Measurements from ENCODE around the gene ABCC5.
"Not testable (repeated sequence)": the region's sequence is repeated elsewhere in the genome, so short reads cannot be mapped to it uniquely, and the experiment has no call there.

Gene ABCC5

GRCh38 chr3:184029443-184029842 is 11.8 kb upstream of the ABCC5 start (continued):
- no peak for TF ChIP-seq ZNF791 (tag by site-specific recombination; IDR thresholded peaks at IDR 0.05)
- TF ChIP-seq GLI4 (tag by site-specific recombination; IDR thresholded peaks at IDR 0.05): no peak
- no peak for TF ChIP-seq KLF8 (tag by site-specific recombination; IDR thresholded peaks at IDR 0.05)
- no peak for TF ChIP-seq ZNF394 (tag by site-specific recombination; IDR thresholded peaks at IDR 0.05; ENCODE audit: borderline replicate concordance)
- no peak for TF ChIP-seq ZBTB44 (tag by site-specific recombination; IDR thresholded peaks at IDR 0.05)
- no peak for TF ChIP-seq ZNF157 (tag by site-specific recombination; IDR thresholded peaks at IDR 0.05)
- TF ChIP-seq SETDB1 (IDR thresholded peaks at IDR 0.05; ENCODE audit: insufficient read length, low read length): no peak
- TF ChIP-seq ZNF785 (tag by site-specific recombination; IDR thresholded peaks at IDR 0.05): no peak
- TF ChIP-seq ZNF221 (tag by site-specific recombination; IDR thresholded peaks at IDR 0.05; ENCODE audit: borderline replicate concordance): no peak
- no peak for TF ChIP-seq ZNF169 (tag by site-specific recombination; IDR thresholded peaks at IDR 0.05)
- TF ChIP-seq REPIN1 (tag by site-specific recombination; IDR thresholded peaks at IDR 0.05; ENCODE audit: low read depth): no peak

- CTCF ChIA-PET: interaction anchor here (0.7 kb wide), 1 partner anchor 144 kb away, joined by 6 read pairs; the partner anchor contains the start of gene PARL
- POLR2A ChIA-PET; H3K36me3 ChIP-seq (ENCODE audit: control insufficient read depth in 2 of 2, insufficient read depth in 1 of 2, low read length in 2 of 2); H3K27ac ChIP-seq (ENCODE audit: extremely low read depth, low read depth, low read length); H3K4me3 ChIP-seq (ENCODE audit: low read depth, low read length); H3K9me3 ChIP-seq (ENCODE audit: control insufficient read depth, insufficient read depth, low read depth, low read length); H3K4me1 ChIP-seq (ENCODE audit: control insufficient read depth, insufficient read depth, low read length): not testable (repeated sequence)
- TF ChIP-seq ZNF146 (tag by site-specific recombination; IDR thresholded peaks at IDR 0.05): peak; percentile 63; the same call in 1 of the 2 replicates
Measured at GRCh38 chr3:184028275-184028890, 10.7 kb upstream of the ABCC5 start.

GRCh38 chr3:184025256-184025655 is 7.6 kb upstream of the ABCC5 start:
- POLR2A ChIA-PET; H3K4me1 ChIP-seq (ENCODE audit: control insufficient read depth, insufficient read depth, low read length); H3K36me3 ChIP-seq (ENCODE audit: control insufficient read depth in 2 of 2, insufficient read depth in 1 of 2, low read length in 2 of 2); H3K9me3 ChIP-seq (ENCODE audit: control insufficient read depth, insufficient read depth, low read depth, low read length); H3K27ac ChIP-seq (ENCODE audit: extremely low read depth, low read depth, low read length); CTCF ChIA-PET; H3K4me3 ChIP-seq (ENCODE audit: low read depth, low read length): not testable (repeated sequence)

DNA sequence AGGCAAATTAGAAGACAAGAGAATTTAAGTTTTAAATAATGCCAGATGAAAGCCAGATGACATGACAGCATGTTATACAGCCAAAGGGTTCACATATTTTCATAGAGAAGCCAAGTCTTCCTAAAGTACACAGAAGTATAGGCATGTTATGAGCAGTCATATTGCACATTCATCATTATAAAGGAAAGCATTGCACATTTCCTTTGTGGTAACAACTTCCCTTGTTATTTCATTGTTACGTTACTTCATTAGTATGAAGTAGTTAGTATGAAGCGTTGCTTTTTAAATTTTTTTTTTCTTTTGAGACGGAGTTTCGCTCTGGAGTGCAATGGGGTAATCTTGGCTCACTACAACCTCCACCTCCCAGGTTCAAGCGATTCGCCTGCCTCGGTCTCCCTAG is 4.6 kb upstream of the ABCC5 start:
- ChIA-PET CTCF (interaction anchor here (0.6 kb wide), 2 partner anchors 115 to 127 kb away, joined by 3 read pairs; no protein-coding TSS in a partner anchor), POLR2A (no interaction called here)
- no peak for TF ChIP-seq ZNF2 (tag by site-specific recombination; IDR thresholded peaks at IDR 0.05)
- TF ChIP-seq ZSCAN16 (tag by site-specific recombination; IDR thresholded peaks at IDR 0.05): no peak
- TF ChIP-seq ZNF133 (tag by site-specific recombination; IDR thresholded peaks at IDR 0.05): no peak
- TF ChIP-seq ZNF426 (tag by site-specific recombination; IDR thresholded peaks at IDR 0.05): no peak
- TF ChIP-seq, protein P1, sequence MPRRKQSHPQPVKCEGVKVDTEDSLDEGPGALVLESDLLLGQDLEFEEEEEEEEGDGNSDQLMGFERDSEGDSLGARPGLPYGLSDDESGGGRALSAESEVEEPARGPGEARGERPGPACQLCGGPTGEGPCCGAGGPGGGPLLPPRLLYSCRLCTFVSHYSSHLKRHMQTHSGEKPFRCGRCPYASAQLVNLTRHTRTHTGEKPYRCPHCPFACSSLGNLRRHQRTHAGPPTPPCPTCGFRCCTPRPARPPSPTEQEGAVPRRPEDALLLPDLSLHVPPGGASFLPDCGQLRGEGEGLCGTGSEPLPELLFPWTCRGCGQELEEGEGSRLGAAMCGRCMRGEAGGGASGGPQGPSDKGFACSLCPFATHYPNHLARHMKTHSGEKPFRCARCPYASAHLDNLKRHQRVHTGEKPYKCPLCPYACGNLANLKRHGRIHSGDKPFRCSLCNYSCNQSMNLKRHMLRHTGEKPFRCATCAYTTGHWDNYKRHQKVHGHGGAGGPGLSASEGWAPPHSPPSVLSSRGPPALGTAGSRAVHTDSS (tag by site-specific recombination; IDR thresholded peaks at IDR 0.05): no peak
- no peak for TF ChIP-seq ZNF416 (tag by site-specific recombination; IDR thresholded peaks at IDR 0.05)
- no peak for TF ChIP-seq ZNF433 (tag by site-specific recombination; IDR thresholded peaks at IDR 0.05; ENCODE audit: low read depth)
- TF ChIP-seq ZNF510 (tag by site-specific recombination; IDR thresholded peaks at IDR 0.05; ENCODE audit: insufficient replicate concordance): no peak
- TF ChIP-seq, protein P2, sequence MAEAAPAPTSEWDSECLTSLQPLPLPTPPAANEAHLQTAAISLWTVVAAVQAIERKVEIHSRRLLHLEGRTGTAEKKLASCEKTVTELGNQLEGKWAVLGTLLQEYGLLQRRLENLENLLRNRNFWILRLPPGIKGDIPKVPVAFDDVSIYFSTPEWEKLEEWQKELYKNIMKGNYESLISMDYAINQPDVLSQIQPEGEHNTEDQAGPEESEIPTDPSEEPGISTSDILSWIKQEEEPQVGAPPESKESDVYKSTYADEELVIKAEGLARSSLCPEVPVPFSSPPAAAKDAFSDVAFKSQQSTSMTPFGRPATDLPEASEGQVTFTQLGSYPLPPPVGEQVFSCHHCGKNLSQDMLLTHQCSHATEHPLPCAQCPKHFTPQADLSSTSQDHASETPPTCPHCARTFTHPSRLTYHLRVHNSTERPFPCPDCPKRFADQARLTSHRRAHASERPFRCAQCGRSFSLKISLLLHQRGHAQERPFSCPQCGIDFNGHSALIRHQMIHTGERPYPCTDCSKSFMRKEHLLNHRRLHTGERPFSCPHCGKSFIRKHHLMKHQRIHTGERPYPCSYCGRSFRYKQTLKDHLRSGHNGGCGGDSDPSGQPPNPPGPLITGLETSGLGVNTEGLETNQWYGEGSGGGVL (tag by site-specific recombination; IDR thresholded peaks at IDR 0.05): no peak
- no peak for TF ChIP-seq ZNF830 (tag by site-specific recombination; IDR thresholded peaks at IDR 0.05; ENCODE audit: low read depth)
- TF ChIP-seq ZNF530 (tag by site-specific recombination; IDR thresholded peaks at IDR 0.05; ENCODE audit: low read depth): no peak
- no peak for TF ChIP-seq ZBTB44 (tag by site-specific recombination; IDR thresholded peaks at IDR 0.05)
- no peak for TF ChIP-seq ZNF248 (tag by site-specific recombination; IDR thresholded peaks at IDR 0.05)
- no peak for TF ChIP-seq ZNF423 (tag by site-specific recombination; IDR thresholded peaks at IDR 0.05)

More for the DNA sequence above, 4.6 kb upstream of the ABCC5 start:
- Histone ChIP-seq H3K36me3 (ENCODE audit: control insufficient read depth in 2 of 2, insufficient read depth in 1 of 2, low read length in 2 of 2) (no peaks in the 10 kb centered on the region), H3K4me1 (ENCODE audit: control insufficient read depth, insufficient read depth, low read length) (no peaks in the 10 kb centered on the region), H3K4me3 (ENCODE audit: low read depth, low read length) (no peak overlapping the region), H3K27ac (ENCODE audit: extremely low read depth, low read depth, low read length) (no peak overlapping the region), H3K9me3 (ENCODE audit: control insufficient read depth, insufficient read depth, low read depth, low read length) (no peaks in the 10 kb centered on the region)
